ENCODE results near the gene PRKCB.
A peak's percentile ranks its signal among the peaks of the same experiment; 100 is the strongest.

PRKCB gene

GRCh38 chr16:23969468-23970297 is 133.9 kb downstream of the PRKCB start:
- DNase-seq = no peak

GRCh38 chr16:23974223-23974622 is 138.4 kb downstream of the PRKCB start:
- peak; percentile 20 for DNase-seq

GRCh38 chr16:23975293-23975692 is 139.5 kb downstream of the PRKCB start:
- DNase-seq = no peak

- no peak for DNase-seq
Observed at GRCh38 chr16:23976091-23976490, 140.3 kb downstream of the PRKCB start.

GRCh38 chr16:23976524-23976923 is 140.7 kb downstream of the PRKCB start:
- DNase-seq = peak; percentile 27

GRCh38 chr16:23979441-23979840 is 143.7 kb downstream of the PRKCB start:
- no peak for DNase-seq

- no peak for DNase-seq
Observed at GRCh38 chr16:23979982-23980381, 144.2 kb downstream of the PRKCB start.

GRCh38 chr16:23981429-23982399 is 145.9 kb downstream of the PRKCB start:
- DNase-seq = no peak

GRCh38 chr16:23986455-23986854 is 150.7 kb downstream of the PRKCB start:
- DNase-seq = no peak

- DNase-seq = no peak
Observed at GRCh38 chr16:23987443-23987842, 151.7 kb downstream of the PRKCB start.

GRCh38 chr16:23990507-23990906 is 154.7 kb downstream of the PRKCB start:
- DNase-seq = no peak

- DNase-seq = no peak
Observed at GRCh38 chr16:23991066-23991465, 155.3 kb downstream of the PRKCB start.

- DNase-seq = no peak
Observed at GRCh38 chr16:23994615-23995014, 158.8 kb downstream of the PRKCB start.

GRCh38 chr16:23996258-23996955 is 160.6 kb downstream of the PRKCB start:
- DNase-seq = no peak

- no peak for DNase-seq
Observed at GRCh38 chr16:23998771-23999170, 163.0 kb downstream of the PRKCB start.

GRCh38 chr16:23999663-24000062 is 163.9 kb downstream of the PRKCB start:
- no peak for DNase-seq

- DNase-seq = no peak
Observed at GRCh38 chr16:24001710-24002109, 165.9 kb downstream of the PRKCB start.

- DNase-seq = peak; percentile 85
Observed at GRCh38 chr16:24002619-24003018, 166.8 kb downstream of the PRKCB start.

- DNase-seq = no peak
Observed at GRCh38 chr16:24005577-24005976, 169.8 kb downstream of the PRKCB start.

GRCh38 chr16:24007391-24007790 is 171.6 kb downstream of the PRKCB start:
- DNase-seq = no peak

GRCh38 chr16:24007934-24008333 is 172.2 kb downstream of the PRKCB start:
- DNase-seq = no peak

- DNase-seq = no peak
Observed at GRCh38 chr16:24009098-24009497, 173.3 kb downstream of the PRKCB start.

GRCh38 chr16:24009955-24010354 is 174.2 kb downstream of the PRKCB start:
- DNase-seq = no peak

Data from hematopoietic multipotent progenitor cell treated with erythropoietin and hydrocortisone succinate and interleukin-3 and kit ligand, for 6 days (in vitro differentiated cells).